Brain microvascular endothelial cell (primary cell): ENCODE measurements around the gene SPATA6.

Experiments
- DNase-seq: peaks from one replicate; pipeline ENCODE4 v3.0.0-alpha.2; 2020
- H3K27ac ChIP-seq: fragments of 250-450 bp; sonication (Bioruptor Pico); 2 replicates; pipeline ENCODE4 v1.5.1; 2020; ENCODE audit warnings: mild to moderate bottlenecking, moderate library complexity
- H3K27me3 ChIP-seq: fragments of 250-450 bp; sonication (Bioruptor Pico); replicated peaks from 2 replicates; pipeline ENCODE4 v1.5.1; 2020; ENCODE audit warnings: mild to moderate bottlenecking
- H3K36me3 ChIP-seq: fragments of 250-450 bp; sonication (Bioruptor Pico); replicated peaks from 2 replicates; pipeline ENCODE4 v1.5.1; 2020; ENCODE audit warnings: mild to moderate bottlenecking
- H3K4me3 ChIP-seq: 2 replicates; pipeline ENCODE4 v1.5.1; 2011; ENCODE audit warnings: low read depth, mild to moderate bottlenecking, control low read depth, low read length, moderate library complexity
- CTCF ChIP-seq: IDR thresholded peaks from 2 replicates; pipeline ENCODE4 v1.5.1; 2011; ENCODE audit warnings: low read depth, mild to moderate bottlenecking, moderate library complexity, low read length, control low read depth, inconsistent platforms; ENCODE audit errors: missing control alignments
- in situ Hi-C: cut with HindIII; loops from 2 replicates; pipeline ENCODE4 v1.10.0; 2017; ENCODE audit warnings: low sequenced_read_pairs, low pct_ligation_motif_present

SPATA6 gene

DNA sequence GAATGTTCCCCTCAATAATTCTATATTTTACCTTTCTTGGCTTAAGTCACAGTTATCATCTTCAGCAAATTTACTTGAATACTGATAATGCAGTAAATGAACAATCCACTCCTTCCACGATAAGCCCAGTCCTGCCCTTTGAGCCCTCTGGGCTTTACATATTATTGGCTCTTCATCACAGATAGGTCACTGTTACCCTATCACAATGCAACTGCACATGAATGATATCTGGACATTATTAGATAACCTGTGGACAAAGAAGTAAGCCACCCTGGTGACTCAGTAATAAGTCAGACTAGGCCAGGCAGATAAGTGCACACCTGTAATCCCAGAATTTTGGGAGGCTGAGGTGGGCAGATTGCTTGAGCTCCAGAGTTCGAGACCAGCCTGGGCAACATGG, 69.4 kb downstream of the SPATA6 start:
- DNase-seq, result no peak
- in situ Hi-C loops, result no loop called here
- no peaks in the 10 kb centered on the region for H3K27me3 ChIP-seq
- no peak overlapping the region for H3K4me3 ChIP-seq
- no peak for TF ChIP-seq CTCF
- no peaks in the 10 kb centered on the region for H3K36me3 ChIP-seq
- no peak overlapping the region for H3K27ac ChIP-seq

- Histone ChIP-seq H3K36me3 (no peaks in the 10 kb centered on the region), H3K27me3 (no peaks in the 10 kb centered on the region), H3K4me3 (no peak overlapping the region), H3K27ac (no peak overlapping the region)
- no peak for TF ChIP-seq CTCF
- in situ Hi-C loops, result no loop called here
- DNase-seq, result no peak
Measured at GRCh38 chr1:48396208-48396607, 75.8 kb downstream of the SPATA6 start.

- Histone ChIP-seq H3K36me3 (no peaks in the 10 kb centered on the region), H3K4me3 (no peak overlapping the region), H3K27me3 (no peaks in the 10 kb centered on the region), H3K27ac (no peak overlapping the region)
- no peak for DNase-seq
- in situ Hi-C loops, result no loop called here
- TF ChIP-seq CTCF, result no peak
Measured at GRCh38 chr1:48391926-48392325, 80.1 kb downstream of the SPATA6 start.

DNA sequence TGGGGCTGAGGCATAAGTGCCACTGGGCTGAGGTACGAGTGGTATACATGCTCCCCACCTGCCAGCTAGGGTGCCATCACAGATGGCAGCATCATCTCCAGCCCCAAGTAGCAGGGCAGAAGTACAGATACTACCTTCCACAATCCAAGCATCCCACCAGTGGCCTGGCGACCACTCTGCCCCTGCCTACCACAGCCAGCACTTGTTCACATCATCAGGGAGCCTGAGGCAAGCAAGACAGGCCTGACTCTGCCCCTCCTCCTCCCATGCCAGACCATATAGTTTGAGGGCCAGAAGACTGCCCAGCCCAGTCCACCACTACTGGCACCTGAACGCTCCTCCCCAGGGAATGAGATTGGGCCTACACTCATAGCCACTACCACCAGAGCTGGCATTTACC, 84.6 kb downstream of the SPATA6 start:
- in situ Hi-C loops, result no loop called here
- H3K27me3 ChIP-seq, result no peaks in the 10 kb centered on the region
- no peak overlapping the region for H3K27ac ChIP-seq
- H3K4me3 ChIP-seq, result no peak overlapping the region
- DNase-seq, result no peak
- no peak for TF ChIP-seq CTCF
- no peaks in the 10 kb centered on the region for H3K36me3 ChIP-seq

DNA sequence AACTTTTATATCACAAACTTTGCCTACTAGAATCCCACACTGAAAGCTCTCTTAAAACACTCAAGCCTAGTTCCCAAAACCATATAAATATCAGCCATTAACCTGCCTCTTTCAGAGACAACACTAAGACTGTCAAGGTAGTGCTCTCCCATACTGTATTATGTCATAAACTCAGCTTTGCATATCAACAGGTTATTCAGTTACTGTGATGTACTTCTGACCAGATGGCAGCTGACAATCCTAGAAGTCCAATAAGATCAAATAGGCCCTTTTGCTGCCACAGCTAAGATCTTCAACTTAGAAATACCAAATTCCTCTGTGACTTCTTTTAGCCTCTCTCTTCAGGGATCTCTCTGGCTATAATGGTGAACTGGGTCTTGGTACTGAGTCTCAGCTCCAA, 97.2 kb downstream of the SPATA6 start:
- Histone ChIP-seq H3K27ac (no peak overlapping the region), H3K27me3 (no peaks in the 10 kb centered on the region), H3K36me3 (no peaks in the 10 kb centered on the region), H3K4me3 (no peak overlapping the region)
- in situ Hi-C loops, result no loop called here
- no peak for TF ChIP-seq CTCF
- no peak for DNase-seq

DNA sequence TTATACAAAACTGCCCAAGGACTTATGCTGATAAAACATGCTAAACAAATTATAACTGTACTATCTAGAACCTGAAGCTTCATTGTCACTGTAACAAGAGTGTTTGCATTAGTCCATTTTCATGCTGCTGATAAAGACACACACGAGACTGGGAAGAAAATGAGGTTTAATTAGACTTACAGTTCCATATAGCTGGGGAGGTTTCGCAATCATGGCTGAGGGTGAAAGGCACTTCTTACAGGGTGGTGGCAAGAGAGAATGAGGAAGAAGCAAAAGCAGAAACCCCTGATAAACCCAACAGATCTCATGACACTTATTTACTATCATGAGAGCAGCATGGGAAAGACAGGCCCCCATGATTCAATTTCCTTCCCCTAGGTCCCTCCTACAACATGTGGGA, 100.4 kb downstream of the SPATA6 start:
- Histone ChIP-seq H3K36me3 (no peaks in the 10 kb centered on the region), H3K4me3 (no peak overlapping the region), H3K27me3 (no peaks in the 10 kb centered on the region), H3K27ac (no peak overlapping the region)
- no peak for TF ChIP-seq CTCF
- no peak for DNase-seq
- in situ Hi-C loops, result no loop called here
